Epithelial cell of esophagus (primary cell): ENCODE data around the gene TOR3A.

ENCODE experiments used
- DNase-seq: peaks from one replicate; pipeline ENCODE4 v3.0.0; 2010; ENCODE audit warnings: low read depth
- H3K4me3 ChIP-seq: 2 replicates; pipeline ENCODE4 v1.5.1; 2011; ENCODE audit warnings: mild to moderate bottlenecking, low read length, control low read depth
- TF ChIP-seq, protein P1 (sequence below): IDR thresholded peaks from 2 replicates; pipeline ENCODE4 v1.5.1; 2011; ENCODE audit warnings: low read depth, mild to moderate bottlenecking, low read length, control low read depth, inconsistent platforms; ENCODE audit not compliant: insufficient read depth; ENCODE audit errors: missing control alignments

The TOR3A gene

DNA sequence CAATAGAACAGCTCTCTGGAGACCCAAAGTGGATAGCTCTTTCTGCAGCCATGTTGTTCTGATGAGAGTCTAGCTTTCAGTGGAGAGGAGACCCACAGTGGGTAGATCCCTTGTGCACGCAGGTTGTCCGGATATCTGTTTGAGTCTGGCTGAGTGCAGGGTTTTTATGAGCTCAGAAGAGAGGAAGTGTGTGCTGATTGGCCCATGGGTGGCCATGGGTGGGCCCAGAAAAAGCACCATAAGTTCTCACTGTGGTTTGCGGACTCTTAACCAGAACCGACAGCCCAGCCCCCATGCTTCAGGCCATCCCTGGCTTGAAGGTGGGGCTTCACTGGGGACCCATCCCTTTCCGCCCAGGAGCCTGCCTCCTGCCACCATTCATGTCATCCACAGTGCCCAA, 39.2 kb upstream of the TOR3A start:
- TF ChIP-seq, protein P1, sequence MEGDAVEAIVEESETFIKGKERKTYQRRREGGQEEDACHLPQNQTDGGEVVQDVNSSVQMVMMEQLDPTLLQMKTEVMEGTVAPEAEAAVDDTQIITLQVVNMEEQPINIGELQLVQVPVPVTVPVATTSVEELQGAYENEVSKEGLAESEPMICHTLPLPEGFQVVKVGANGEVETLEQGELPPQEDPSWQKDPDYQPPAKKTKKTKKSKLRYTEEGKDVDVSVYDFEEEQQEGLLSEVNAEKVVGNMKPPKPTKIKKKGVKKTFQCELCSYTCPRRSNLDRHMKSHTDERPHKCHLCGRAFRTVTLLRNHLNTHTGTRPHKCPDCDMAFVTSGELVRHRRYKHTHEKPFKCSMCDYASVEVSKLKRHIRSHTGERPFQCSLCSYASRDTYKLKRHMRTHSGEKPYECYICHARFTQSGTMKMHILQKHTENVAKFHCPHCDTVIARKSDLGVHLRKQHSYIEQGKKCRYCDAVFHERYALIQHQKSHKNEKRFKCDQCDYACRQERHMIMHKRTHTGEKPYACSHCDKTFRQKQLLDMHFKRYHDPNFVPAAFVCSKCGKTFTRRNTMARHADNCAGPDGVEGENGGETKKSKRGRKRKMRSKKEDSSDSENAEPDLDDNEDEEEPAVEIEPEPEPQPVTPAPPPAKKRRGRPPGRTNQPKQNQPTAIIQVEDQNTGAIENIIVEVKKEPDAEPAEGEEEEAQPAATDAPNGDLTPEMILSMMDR: no peak
- no peak overlapping the region for H3K4me3 ChIP-seq
- DNase-seq: no peak

DNA sequence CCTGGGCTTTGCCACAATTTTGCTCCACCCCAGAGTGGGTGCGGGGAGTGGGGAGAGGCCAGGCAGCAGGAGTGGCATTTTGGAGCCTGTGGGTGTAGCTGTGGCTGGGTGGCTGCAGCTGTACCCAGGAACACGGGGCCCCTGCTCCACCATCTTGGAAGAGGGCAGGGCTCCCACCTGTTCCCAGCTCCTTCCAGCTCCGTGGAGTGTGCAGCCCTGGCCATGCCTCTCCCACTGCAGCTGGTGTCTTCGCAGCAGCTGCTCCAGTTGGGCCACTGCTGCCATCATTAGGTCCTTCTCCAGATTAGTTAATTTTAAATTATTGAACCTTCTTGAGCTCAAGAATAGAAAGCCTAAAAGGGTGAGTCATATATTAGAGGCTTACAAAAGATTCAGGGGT, 38.6 kb upstream of the TOR3A start:
- no peak overlapping the region for H3K4me3 ChIP-seq
- no peak for DNase-seq

DNA sequence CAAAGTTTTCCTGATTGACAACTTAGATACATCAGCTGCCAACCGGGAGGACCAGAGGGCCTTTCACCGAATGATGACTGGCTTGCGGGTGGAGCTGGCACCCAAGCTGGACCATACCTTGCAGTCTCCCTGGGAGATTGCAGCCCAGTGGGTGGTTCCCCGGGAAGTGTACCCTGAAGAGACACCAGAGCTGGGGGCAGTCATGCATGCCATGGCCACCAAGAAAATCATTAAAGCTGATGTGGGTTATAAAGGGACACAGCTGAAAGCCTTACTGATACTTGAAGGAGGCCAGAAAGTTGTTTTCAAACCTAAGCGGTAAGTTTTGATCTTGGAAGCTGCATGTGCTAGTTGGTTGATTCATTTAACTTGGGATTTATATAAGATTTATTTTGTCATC, 38.0 kb upstream of the TOR3A start:
- DNase-seq: no peak
- TF ChIP-seq, protein P1: no peak
- H3K4me3 ChIP-seq: no peak overlapping the region

More for the DNA sequence above, 38.6 kb upstream of the TOR3A start:
- TF ChIP-seq, protein P1: no peak

DNA sequence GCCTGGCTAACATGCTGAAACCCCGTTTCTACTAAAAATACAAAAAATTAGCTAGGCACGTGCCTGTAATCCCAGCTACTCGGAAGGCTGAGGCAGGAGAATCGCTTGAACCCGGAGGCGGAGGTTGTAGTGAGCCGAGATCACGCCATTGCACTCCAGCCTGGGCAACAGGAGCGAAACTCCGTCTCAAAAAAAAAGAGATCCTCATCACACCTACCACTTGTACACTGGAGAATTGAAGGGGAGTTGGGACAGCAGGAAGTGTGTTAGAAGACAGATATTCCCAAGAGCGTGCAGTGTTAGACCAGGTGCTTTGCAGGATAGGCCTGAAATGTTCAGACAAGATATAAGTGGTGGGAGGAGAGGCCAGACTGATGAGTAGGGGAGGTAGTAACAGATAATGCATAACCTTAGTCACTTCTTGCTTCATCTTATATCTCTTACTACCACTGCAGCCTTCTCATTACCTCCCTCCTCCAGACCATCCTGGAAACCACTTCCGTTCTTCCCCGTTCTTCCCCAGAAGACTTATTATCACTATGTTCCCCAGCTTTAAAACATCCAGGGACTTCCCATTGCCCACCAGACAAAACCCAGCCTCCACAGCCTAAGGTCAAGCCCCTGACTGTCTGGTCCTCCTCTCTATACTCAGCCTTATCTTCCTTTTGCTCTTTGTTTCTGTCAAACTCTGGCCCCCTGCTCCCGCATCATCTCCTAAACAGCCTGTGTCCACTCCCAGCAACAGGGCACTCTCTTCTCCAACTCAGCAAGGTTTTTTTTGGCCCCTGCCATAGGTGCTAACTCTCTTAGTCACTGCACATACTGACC, 34.8 kb upstream of the TOR3A start:
- TF ChIP-seq, protein P1: no peak
- peak; percentile 21 for DNase-seq
- no peak overlapping the region for H3K4me3 ChIP-seq

DNA sequence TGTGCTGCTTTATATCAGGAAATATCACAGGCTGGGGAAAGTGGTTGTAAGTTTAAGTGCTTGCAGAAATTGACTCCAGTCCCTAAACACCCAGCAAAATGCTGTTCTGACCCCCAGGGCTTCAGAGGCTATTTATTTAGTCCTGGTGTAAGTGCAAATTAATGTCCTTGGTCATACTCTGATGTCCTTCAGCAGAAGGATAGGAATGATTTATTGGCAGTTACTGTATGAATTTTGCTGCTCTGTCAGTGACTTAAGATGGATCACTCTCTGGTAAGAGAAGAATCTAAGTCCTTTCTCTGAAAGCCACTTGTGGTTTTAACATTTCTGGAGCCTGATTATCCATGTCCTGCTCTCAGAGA, 34.3 kb upstream of the TOR3A start:
- DNase-seq: no peak
- TF ChIP-seq, protein P1: no peak
- H3K4me3 ChIP-seq: no peak overlapping the region

DNA sequence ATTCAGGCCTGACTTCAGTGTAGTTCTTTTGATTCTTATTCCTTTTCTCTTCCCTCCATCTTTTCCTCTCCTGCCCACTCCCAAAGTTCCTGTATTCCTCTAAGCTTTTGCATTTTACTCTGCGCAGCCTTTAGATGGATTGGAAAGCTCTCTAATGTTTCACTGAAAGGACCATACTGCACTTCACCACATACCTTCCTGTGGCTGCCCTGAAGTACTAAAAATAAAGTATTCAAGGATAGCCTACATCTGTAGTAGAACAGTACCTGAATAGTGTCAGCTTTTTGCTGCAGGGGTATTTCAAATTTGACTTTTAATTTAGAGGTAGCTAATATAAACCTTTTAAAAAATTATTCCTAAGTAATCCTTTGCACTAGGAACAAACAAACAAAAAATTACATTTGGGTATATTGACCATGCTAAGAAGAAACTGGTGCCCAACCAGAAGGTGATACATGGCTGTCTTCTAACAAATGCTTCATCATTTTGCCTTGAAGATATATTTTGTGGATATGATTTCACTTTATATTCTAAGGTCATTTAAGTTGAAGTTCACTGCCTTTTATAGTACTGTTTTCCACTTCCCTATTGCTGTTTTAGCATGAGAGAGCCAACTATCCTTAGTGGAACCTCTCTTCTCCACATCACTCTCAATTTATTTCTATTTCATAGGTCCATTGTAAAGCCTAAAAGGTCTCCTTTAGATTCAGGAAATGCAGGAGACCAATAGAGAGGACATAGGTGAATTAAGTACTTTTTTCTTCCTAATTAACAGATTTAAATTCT, 33.3 kb upstream of the TOR3A start:
- H3K4me3 ChIP-seq: no peak overlapping the region
- TF ChIP-seq, protein P1: no peak
- no peak for DNase-seq
